ENCODE results near the gene LLGL1.

LLGL1 gene

GRCh38 chr17:18258356-18259038 is 33.1 kb downstream of the LLGL1 start, which contains the start of gene FLII:
TSS of gene FLII (minus strand) at chr17:18258738. CDS start at chr17:18258690, 48 bp downstream.
- no peaks in the 10 kb centered on the region for H4K20me1 ChIP-seq (ENCODE audit: low read depth, low read length)
- H3K36me3 ChIP-seq (ENCODE audit: low read length), result no peaks in the 10 kb centered on the region
- peak within 1 kb of the TSS; percentile 82 for H2AFZ ChIP-seq (ENCODE audit: low read depth, low read length, severe bottlenecking)
- no peaks in the 10 kb centered on the region for H3K27me3 ChIP-seq (ENCODE audit: low read length)
- H3K9ac ChIP-seq (ENCODE audit: low read length), result peak within 1 kb of the TSS; percentile 96
- H3F3A ChIP-seq (ENCODE audit: insufficient read depth), result peaks cover 6% of the 10 kb centered on the region; the same call in 1 of the 2 replicates
- no peaks in the 10 kb centered on the region for H3K9me2 ChIP-seq (replicated peaks; ENCODE audit: insufficient read depth, low read length)
- H3K4me2 ChIP-seq (ENCODE audit: low read depth, low read length, poor library complexity, severe bottlenecking), result peak within 1 kb of the TSS; percentile 88
- peak within 1 kb of the TSS; percentile 84 for H3K4me3 ChIP-seq (ENCODE audit: insufficient read depth, low read length, poor library complexity, severe bottlenecking)
- H3K27ac ChIP-seq (ENCODE audit: low read depth, low read length), result peak within 1 kb of the TSS; percentile 63
- no peaks in the 10 kb centered on the region for H3K9me3 ChIP-seq (ENCODE audit: insufficient read depth, low read length)
- TF ChIP-seq, protein P1, sequence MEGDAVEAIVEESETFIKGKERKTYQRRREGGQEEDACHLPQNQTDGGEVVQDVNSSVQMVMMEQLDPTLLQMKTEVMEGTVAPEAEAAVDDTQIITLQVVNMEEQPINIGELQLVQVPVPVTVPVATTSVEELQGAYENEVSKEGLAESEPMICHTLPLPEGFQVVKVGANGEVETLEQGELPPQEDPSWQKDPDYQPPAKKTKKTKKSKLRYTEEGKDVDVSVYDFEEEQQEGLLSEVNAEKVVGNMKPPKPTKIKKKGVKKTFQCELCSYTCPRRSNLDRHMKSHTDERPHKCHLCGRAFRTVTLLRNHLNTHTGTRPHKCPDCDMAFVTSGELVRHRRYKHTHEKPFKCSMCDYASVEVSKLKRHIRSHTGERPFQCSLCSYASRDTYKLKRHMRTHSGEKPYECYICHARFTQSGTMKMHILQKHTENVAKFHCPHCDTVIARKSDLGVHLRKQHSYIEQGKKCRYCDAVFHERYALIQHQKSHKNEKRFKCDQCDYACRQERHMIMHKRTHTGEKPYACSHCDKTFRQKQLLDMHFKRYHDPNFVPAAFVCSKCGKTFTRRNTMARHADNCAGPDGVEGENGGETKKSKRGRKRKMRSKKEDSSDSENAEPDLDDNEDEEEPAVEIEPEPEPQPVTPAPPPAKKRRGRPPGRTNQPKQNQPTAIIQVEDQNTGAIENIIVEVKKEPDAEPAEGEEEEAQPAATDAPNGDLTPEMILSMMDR (IDR thresholded peaks at IDR 0.05; ENCODE audit: insufficient read depth, low read length, poor library complexity, severe bottlenecking), result no peak
- peaks cover 14% of the 10 kb centered on the region; the same call in 1 of the 2 replicates for H3K79me2 ChIP-seq (ENCODE audit: insufficient read depth, low read length)

DNA sequence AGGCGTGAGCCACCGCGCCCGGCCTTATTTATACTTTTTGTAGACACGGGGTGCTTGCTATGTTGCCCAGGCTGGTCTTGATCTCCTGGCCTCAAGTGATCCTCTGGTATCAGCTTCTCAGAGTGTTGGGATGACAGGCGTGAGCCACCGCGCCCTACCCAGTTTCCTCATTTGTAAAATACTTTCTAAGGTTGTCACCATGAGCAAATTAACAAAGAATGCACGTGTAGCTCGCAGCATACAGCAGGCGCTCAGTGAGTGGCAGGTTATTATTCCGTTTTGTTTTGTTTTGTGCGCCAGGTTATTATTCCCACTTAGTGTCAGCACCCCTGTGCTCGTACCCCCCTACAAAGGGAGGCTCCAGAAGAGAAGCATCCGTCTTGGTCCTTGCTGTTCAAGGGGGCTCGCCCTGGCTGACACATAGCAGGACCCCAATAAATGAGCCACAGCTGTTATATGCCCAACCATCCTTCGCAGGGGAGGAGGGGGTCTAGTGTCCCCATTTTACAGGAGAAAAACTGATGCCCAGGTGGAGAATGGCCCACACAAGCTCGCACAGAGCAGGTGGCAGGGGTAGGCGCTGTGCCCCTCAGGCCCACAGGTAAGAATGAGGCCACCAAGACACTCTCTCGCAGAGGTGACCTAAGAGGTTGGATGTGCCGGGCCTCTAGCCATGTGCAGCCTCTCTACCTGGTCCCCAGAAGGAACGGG is 34.3 kb downstream of the LLGL1 start:
- H3K27ac ChIP-seq (ENCODE audit: low read depth, low read length), result peak overlapping the region; percentile 62
- H3K36me3 ChIP-seq (ENCODE audit: low read length), result no peaks in the 10 kb centered on the region
- H3K9me2 ChIP-seq (replicated peaks; ENCODE audit: insufficient read depth, low read length), result no peaks in the 10 kb centered on the region
- TF ChIP-seq, protein P1 (IDR thresholded peaks at IDR 0.05; ENCODE audit: insufficient read depth, low read length, poor library complexity, severe bottlenecking), result no peak
- no peak for TF ChIP-seq EZH2phosphoT487 (conservative IDR thresholded peaks at IDR 0.05; ENCODE audit: low read length)
- H3K4me2 ChIP-seq (ENCODE audit: low read depth, low read length, poor library complexity, severe bottlenecking), result peak overlapping the region; percentile 88
- peak overlapping the region; percentile 44 for H2AFZ ChIP-seq (ENCODE audit: low read depth, low read length, severe bottlenecking)
- peaks cover 14% of the 10 kb centered on the region; the same call in 1 of the 2 replicates for H3K79me2 ChIP-seq (ENCODE audit: insufficient read depth, low read length)
- no peaks in the 10 kb centered on the region for H4K20me1 ChIP-seq (ENCODE audit: low read depth, low read length)
- H3F3A ChIP-seq (ENCODE audit: insufficient read depth), result peaks cover 6% of the 10 kb centered on the region; the same call in 1 of the 2 replicates
- no peaks in the 10 kb centered on the region for H3K9me3 ChIP-seq (ENCODE audit: insufficient read depth, low read length)
- H3K4me3 ChIP-seq (ENCODE audit: insufficient read depth, low read length, poor library complexity, severe bottlenecking), result peak overlapping the region; percentile 84
- peak overlapping the region; percentile 79 for H3K9ac ChIP-seq (ENCODE audit: low read length)
- no peaks in the 10 kb centered on the region for H3K27me3 ChIP-seq (ENCODE audit: low read length)

- no peaks in the 10 kb centered on the region for H3K36me3 ChIP-seq (ENCODE audit: low read length)
- H3K9me2 ChIP-seq (replicated peaks; ENCODE audit: insufficient read depth, low read length), result no peaks in the 10 kb centered on the region
- no peaks in the 10 kb centered on the region for H4K20me1 ChIP-seq (ENCODE audit: low read depth, low read length)
- H3F3A ChIP-seq (ENCODE audit: insufficient read depth), result peaks cover 6% of the 10 kb centered on the region; the same call in 1 of the 2 replicates
- H3K9ac ChIP-seq (ENCODE audit: low read length), result peak within 1 kb of the TSS; percentile 79
- no peaks in the 10 kb centered on the region for H3K9me3 ChIP-seq (ENCODE audit: insufficient read depth, low read length)
- peaks cover 14% of the 10 kb centered on the region; the same call in 1 of the 2 replicates for H3K79me2 ChIP-seq (ENCODE audit: insufficient read depth, low read length)
- peak within 1 kb of the TSS; percentile 88 for H3K4me2 ChIP-seq (ENCODE audit: low read depth, low read length, poor library complexity, severe bottlenecking)
- H3K4me3 ChIP-seq (ENCODE audit: insufficient read depth, low read length, poor library complexity, severe bottlenecking), result peak within 1 kb of the TSS; percentile 84
- no peaks in the 10 kb centered on the region for H3K27me3 ChIP-seq (ENCODE audit: low read length)
- H2AFZ ChIP-seq (ENCODE audit: low read depth, low read length, severe bottlenecking), result peak within 1 kb of the TSS; percentile 72
- TF ChIP-seq EZH2phosphoT487 (conservative IDR thresholded peaks at IDR 0.05; ENCODE audit: low read length), result no peak
- TF ChIP-seq, protein P1 (IDR thresholded peaks at IDR 0.05; ENCODE audit: insufficient read depth, low read length, poor library complexity, severe bottlenecking), result no peak
- H3K27ac ChIP-seq (ENCODE audit: low read depth, low read length), result peak within 1 kb of the TSS; percentile 73
Observed at GRCh38 chr17:18260332-18261145, 35.1 kb downstream of the LLGL1 start, which contains the start of gene MIEF2. TSS of gene MIEF2 (plus strand) at chr17:18260662. CDS start at chr17:18262721, 2,059 bp downstream.

All from SU-DHL-6 (cell line).